HG03045 (cell line): ENCODE measurements around the gene CDKN1A.
"Not testable (repeated sequence)": the region's sequence is repeated elsewhere in the genome, so short reads cannot be mapped to it uniquely, and the experiment has no call there.

Experiments
- ATAC-seq: cut with Tn5 transposase; IDR thresholded peaks from one replicate; pipeline ENCODE4 v1.9.1; 2021; ENCODE audit warnings: mild to moderate bottlenecking, moderate library complexity; ENCODE audit not compliant: unreplicated experiment

The CDKN1A gene

DNA sequence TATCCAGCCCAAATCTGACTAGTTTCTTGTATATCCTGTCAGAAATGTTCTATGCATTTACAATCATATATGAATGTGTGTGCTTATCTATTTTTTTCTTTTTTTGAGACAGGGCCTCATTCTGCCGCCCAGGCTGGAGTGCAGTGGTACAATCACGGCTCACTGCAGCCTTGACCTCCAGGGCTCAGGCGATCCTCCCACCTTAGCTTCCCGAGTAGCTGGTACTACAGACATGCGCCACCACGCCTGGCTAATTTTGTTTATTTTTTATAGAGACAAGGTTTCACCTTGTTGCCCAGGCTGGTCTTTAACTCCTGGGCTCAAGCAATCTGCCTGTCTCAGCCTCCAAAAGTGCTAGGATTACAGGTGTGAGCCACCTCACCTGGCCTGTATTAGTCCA lies 16.1 kb downstream of the CDKN1A start:
- ATAC-seq: no peak

DNA sequence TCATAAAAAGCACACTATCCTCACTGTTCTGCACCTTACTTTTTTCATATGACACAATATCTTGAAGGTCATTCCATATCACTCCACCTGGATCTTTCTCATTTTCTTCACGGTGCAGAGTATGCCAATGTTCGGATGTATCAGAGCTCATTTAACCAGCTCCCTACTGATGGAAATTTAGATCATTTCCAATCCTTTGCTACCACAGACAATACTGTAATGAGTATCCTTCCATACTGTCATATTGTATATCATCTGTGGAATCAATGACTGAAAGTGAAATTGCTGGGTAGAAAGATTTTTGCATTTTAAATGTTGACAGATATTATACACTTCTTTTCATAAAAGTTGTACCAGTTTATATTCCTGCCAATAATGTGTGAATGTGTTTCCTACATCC lies 16.9 kb downstream of the CDKN1A start:
- no peak for ATAC-seq

DNA sequence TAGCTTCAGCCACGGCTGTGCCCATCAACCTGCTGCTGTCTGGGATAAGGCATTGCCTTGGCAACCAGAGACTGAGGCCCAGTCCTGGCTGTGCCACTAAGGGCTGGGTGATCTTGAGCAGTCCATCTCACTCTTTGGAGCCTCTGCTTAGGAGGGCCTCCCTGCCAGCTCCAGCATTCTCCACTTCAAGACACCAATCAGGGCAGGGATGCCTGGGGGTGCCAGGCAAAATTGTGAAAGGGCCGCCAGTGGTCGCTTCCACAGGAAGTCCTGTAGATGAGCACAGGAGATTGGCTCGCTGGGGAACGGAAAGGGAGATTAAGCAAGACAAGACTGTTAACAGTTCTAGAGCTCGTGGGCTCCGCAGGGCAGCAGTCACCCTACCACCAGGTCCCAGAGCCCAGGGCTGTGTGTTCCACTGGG lies 19.0 kb downstream of the CDKN1A start, which contains the start of gene RAB44:
Gene RAB44, plus strand, starts transcription at position 346 of the 423 bp plus-strand sequence. CDS start 6,410 bp downstream, outside the sequence.
- ATAC-seq: no peak

DNA sequence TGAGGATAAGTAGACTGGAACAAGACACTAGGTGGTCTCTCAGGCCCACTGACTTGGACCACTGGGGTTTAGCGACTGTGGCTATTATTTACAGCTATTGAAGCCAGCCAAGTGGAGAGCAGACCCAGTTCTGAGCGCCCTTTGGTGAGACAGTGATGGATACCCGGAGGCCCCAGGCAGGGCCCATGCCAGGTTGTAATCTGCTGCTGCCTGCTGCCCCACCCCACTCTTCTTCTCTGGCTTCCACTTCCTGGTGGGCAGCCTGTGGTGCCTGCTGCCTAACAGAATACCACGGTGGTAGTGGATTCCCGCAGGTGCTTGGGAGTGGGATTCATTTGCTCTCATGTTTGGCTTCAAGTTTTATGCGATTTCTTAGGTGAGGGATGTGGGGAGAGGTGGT lies 19.7 kb downstream of the CDKN1A start:
- no peak for ATAC-seq

DNA sequence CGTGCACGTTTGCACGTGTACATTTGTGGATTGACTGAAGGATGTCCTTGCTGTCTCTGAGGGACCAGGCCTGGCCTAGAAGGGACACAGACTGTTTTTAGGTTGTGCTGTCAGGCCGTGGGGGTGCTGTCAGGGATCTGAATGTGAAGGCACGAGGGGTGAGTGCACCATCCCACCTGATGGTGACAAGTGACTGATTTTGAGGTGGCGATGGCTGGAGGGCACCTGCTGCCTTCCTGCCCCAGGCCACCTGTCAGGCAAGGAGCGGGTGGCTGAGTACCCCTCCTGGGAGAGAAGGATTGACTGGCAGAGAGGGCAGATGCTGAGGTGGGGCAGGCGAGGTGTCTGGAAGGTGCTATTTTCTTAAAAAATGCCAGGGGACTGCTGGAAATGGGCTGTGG lies 20.4 kb downstream of the CDKN1A start:
- ATAC-seq: no peak

DNA sequence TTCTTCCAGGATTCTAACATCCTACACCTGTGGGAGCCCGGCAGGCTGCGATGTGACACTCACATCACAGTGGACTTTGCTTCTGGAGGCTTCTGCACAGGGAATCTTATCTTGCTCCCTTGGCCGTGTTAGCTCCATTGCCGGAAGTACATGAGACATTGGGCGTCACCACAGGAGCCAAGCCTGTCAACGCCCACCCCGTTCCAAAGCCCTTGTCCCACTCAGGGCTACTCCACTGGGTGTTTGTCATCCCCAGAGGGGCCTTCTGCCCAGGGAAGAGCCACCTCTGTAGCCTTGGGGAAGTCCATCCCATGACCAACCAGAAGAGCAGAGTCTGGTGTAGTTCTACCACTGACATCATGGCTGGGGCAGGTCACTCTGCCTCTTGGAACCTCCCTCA lies 20.8 kb downstream of the CDKN1A start:
- ATAC-seq: no peak

DNA sequence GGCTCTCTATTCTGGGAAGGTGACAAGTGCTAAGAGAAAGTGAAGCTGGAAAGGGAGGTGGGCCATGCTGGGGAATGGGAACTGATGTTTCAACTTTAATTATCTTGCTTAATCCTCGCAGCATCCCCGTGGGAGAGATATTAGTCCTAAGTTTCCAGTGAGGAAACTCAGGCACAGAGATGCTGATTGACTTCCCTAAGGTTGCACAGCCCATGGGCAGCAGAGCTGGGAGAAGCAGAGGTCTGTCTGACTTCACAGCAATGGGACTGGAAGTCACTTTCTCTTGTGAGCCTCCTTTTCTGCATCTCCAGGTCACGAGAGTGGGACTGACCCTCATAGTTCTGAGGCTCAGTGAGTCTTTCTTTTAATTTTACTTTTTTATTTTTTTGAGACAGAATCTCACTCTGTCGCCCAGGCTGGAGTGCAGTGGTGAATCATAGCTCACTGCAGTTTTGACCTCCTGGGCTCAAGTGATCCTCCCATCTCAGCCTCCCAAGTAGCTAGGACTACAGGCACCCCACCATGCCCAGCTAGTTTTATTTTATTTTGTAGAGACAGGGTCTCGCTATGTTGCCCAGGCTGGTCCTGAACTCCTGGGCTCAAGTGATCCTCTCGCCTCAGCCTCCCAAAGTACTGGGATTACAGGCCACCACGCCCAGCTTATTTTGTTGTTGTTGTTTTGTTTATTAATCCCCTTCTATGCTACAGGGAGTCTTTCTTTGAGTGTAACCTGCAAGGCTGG lies 21.7 kb downstream of the CDKN1A start:
- ATAC-seq: no peak

DNA sequence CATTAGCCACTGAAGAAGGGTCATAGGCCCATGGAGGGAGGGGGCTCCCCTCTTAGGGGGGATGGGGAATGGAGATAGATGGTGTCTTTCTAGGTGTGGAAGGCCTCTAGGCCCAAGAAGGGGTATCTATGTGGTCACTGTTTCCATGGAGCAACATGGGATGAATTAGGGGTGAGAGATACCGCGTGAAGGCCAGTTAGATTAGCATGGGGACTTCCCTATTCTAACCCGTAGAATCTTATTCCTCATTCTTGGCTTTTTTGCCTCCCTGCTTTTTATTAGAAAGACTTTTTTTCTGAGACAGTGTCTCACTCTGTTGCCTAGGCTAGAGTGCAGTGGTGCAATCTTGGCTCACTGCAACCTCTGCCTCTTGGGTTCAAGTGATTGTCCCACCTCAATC lies 22.3 kb downstream of the CDKN1A start:
- ATAC-seq: no peak

DNA sequence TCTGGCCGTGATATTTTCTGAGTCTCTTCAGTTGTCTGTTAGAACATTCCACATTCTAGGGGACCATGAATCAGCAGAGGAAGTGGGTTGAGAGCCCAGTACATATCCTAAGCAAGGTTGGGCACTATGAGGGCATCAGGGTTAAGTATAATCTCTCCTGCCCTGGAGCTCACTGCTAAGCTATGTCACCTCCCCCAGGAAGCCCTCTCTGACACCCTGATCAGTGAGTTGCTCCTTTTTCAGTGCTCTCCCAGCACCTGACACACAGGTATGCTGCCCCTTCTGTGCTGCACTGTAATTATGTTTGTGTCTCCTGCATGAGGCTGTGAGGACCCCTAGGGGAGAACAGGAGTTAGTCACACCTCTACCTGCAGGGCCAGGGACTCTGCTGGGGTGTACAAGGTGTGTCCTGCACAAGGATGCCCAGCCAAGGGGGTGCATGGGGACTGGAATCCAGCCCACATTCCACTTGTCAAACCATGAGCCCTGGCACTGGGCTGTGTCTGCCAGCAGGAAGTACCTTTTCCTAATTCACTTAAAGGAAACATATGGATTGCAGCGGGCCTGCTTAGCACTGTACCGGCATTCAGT lies 23.0 kb downstream of the CDKN1A start:
- ATAC-seq: no peak

DNA sequence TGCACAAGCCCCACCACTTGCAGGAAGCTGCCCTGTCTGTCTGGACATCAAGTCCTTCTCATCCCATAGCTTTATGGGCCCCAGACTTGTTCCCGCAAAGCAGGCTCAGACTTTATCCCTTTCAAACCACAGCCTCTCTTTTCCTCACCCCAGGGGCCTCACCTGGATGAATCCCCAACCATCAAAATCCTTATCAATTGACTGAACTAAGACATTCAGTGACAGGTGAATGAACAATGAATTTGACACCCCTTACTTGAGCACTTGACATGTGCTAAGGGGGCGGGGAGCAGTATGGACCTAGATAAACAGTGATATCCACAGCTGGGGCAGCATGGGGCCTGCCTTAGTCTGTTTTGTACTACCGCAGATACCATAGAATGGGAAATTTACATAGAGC lies 24.1 kb downstream of the CDKN1A start:
- ATAC-seq: no peak

DNA sequence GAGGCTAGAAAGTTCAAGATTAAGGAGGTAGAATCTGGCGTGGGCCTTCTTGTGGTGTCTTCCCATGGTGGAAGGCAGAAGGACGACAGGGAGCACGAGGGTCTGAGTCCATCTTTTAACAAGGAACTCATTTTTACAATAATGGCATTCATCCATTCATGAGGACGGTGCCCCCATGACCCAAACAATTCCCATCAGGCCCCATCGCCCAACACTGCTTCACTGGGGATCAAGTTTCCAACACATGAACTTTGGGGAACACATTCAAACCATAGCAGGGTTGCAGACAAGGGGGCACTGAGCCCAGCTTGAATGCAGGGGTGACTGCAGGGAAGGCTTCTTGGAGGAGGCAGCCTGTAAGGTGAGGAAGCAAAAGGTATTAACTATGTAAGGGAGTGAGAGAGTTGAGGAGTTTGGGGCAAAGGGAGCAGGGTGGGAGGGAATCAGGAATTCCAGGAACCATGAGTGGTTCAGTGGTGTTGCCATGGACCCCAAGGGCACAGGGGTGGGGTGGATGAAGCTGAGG lies 24.6 kb downstream of the CDKN1A start:
- no peak for ATAC-seq

DNA sequence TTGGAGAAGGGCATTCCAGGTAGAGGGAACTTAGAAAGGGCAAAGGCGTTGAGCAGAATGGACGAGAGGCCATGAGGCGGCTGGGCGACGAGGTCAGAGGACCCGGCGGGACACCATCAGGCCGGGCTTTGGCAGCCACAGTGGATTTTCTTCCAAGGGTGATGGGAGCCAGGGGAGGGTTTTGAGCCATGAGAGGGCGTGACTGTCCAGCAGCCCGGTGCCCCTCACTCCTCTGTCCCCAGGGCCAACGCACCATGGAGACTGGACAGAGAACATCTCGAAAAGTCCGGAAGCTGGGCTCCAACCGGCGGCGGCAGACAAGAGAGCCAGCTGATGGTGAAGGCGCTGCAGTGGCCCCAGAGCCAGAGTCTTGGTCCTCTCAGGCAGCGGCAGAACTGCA lies 25.5 kb downstream of the CDKN1A start:
- no peak for ATAC-seq

DNA sequence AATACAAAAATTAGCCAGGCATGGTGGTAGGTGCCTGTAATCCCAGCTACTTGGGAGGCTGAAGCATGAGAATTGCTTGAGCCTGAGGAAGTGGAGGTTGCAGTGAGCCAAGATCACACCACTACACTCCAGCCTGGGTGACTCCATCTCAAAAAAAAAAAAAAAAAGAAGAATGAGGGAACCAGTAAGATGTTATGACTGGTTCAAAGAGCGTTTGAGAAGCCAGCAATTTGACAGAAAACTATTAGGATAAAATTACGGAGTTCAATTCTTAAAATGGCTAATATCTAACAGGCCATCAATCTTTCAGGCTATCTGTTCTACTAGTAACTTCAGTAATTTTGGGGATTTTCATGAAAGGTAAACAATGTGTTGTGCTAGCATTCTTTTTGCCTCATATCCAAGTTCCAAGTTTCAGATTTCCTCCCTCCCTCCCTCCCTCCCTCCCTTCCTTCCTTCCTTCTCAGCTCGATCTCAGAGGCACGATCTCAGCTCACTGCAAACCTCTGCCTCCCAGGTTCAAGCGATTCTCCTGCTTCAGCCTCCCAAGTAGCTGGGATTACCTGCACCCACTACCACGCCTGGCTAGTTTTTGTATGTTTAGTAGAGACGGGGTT lies 26.6 kb downstream of the CDKN1A start:
- not testable (repeated sequence) for ATAC-seq

DNA sequence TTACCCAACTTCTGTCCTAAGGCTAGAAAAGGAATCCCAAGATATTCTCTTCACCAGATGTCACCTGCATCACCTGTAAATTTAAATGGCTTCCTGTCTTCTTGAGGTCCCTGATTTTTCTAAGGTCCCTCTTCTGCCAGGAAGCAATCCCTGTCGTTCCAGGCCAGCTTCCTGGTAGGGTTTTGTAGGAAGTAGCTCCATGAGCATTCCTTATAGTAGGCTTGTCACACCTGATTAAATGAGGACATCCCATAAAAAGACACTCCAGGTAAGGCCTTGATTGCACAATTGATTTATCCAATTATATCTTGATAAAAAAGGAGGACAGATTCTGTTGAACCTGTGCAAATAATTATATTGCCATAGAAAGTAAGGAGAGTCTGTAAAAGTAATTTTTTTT lies 27.8 kb downstream of the CDKN1A start:
- no peak for ATAC-seq

DNA sequence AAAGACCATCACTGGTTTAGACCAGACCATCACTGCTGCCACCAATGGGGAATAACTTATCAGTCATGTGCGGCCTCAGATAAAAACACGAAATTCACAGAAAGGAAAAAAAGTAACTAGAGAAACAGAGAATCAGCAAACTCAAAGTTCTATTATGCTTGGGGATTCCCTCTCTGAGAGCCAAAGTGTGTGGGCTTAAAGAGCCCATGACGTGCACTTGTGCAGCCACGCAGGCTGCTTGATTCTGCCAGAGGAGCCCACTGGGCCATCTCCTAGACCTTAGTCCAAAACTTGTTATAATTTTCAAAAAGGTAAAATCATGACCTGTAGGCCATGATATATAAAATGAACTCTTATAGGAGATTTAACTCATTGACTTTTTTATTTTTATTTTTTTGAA lies 34.3 kb downstream of the CDKN1A start:
- ATAC-seq: no peak

DNA sequence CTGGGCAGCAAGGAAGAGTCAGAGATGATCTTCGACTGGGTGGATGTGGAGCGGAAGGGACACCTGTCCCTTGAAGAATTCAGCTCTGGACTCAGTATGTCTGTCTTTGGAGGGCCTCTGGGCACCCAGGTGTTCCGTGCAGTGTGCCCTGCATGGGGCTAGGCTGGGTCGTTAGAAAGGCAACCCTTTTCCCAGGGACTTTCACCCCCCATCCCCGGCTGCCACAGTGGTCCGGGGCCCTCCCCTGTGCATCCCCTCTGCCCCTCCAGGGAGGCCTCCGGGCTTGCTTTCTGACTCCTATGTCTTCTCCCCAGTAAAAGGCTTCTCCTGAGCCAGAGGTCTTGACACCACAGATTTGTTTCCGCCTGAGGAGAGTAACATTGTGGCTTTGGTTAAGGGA lies 35.3 kb downstream of the CDKN1A start:
- ATAC-seq: no peak

DNA sequence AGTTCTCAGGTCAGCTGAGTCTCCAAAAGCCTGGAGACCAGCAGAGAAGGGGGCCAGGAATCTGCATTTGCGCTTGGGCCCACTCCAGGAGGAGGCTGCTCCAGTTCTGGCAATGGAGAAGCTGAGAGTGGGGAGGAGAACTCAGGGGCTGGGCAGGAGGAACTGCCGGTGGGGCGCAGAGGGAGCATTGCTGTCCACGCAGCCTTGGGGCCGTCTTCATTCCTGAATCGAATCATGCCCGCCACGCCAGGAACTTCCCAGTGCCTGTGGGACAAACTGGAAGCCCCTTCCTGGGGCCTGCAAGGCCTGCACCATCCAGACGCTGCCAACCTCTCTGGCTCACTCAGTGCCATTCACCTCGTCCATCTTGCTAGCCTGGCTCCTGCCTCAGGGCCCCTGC lies 36.0 kb downstream of the CDKN1A start:
- ATAC-seq: no peak

DNA sequence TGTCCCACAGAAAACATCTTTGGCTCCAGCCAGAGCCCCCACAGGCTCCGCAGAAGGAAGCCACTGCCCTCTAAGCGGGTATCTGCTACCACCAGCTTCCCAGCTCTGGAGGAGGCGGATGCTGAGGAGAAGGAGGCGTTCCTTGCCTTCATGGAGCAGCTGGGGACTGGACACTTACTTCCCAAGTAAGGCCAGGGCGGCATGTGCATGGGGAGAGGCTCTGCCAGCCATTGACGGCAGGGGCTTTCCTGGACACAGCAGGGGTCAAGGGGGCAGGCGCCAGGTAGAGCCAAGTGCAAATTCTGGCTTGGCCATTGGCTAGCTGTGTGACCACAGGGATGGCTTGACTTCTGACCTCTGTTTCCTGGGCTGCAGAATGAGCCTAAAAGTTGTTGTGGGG lies 37.0 kb downstream of the CDKN1A start:
- no peak for ATAC-seq

DNA sequence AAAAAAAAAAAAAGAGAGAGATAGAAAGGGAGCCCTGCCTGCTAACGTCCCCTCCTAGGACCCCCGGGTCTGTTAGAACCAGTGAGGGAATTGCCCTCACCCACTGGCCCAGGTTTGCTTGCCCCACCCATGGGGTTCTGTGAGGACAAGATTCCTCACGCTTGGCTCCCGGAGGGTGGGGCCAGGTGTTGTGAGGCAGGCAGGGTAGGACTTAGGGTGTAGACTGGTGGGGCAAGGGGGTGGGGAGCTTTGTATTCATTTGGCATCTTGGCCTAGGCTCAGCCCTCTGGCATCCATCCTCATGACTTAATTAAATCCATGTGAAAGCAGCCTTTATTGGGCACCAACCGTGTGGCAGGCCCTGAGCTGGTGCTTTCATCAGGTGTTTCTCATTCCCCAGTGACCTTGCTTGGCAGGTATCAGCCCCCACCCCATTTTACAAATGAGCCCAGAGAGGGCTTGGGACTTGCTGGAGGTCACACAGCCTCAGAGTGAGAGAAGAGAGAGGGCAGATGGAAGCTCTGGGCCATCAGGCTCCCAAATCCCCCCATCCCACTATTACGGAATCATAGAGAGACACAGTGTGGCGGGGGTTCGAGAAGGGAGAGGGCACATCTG lies 38.1 kb downstream of the CDKN1A start:
- no peak for ATAC-seq

DNA sequence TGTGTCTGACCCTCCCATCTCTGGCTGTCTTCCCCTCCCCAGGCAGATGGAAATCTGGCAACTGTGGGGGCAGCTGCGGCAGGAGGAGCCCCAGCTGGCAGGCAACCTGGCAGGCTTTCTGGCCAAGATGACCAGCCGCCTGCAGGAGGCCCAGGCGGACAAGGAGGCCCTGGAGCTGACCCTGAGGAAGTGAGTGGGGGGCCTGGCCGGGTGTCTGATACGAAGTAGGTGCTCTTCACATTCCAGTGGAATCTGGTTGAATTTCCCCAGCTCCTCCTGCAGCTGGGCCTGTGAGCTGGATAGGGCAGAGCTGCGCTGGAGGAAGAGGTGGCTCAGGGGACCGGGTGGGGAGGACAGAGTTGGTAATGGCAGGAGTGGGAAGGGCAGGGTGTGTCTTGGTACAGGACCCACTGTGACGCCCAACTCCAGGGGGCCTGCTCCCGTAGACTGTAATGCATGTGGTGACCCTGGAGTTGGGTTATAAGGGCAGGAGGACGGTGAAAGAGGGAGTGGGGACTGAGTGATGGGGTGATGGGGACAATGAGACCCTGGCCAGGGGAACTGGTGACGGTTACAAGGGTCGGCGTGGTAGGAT lies 38.8 kb downstream of the CDKN1A start:
- ATAC-seq: no peak

DNA sequence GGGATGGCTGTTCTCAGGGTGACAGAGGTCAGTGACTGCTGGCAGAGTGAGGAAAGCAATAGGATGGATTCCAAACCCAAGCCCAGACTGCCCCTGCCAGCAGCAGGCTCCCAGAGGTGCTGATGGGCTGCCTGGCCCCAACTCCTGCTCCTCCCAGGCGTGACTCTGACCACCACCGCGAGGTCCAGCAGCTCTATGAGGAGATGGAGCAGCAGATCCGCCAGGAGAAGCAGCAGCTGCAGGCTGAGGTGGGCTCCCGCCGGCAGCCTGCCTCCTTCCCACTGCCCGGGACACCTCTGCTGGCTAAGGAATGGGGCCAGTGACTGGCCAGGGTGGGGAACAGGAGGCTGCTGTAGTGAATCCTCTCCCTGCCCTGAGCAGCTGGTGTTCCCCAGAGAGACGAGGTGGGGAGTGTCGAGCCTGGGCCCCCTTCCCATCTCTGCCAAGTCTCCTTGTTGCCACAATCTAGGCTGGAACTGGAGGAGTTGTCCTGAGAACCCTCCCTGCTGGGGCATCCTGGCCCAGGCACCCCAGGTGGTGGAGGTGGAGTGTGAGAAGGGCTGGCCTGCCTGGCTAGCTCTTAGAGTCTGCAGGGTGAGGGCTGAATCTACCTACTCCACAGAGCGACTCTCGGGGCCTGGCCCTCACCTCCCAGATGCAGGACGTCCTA lies 39.5 kb downstream of the CDKN1A start:
- ATAC-seq: no peak
